ENCODE results near the gene COBLL1. TPM values are rescaled to one million over a fixed set of nuclear protein-coding genes. Genes with fewer than 3 reads are reported as not detected.

Gene COBLL1
- total RNA-seq, 1 experiment from 2014 or later: 5.9 TPM

DNA sequence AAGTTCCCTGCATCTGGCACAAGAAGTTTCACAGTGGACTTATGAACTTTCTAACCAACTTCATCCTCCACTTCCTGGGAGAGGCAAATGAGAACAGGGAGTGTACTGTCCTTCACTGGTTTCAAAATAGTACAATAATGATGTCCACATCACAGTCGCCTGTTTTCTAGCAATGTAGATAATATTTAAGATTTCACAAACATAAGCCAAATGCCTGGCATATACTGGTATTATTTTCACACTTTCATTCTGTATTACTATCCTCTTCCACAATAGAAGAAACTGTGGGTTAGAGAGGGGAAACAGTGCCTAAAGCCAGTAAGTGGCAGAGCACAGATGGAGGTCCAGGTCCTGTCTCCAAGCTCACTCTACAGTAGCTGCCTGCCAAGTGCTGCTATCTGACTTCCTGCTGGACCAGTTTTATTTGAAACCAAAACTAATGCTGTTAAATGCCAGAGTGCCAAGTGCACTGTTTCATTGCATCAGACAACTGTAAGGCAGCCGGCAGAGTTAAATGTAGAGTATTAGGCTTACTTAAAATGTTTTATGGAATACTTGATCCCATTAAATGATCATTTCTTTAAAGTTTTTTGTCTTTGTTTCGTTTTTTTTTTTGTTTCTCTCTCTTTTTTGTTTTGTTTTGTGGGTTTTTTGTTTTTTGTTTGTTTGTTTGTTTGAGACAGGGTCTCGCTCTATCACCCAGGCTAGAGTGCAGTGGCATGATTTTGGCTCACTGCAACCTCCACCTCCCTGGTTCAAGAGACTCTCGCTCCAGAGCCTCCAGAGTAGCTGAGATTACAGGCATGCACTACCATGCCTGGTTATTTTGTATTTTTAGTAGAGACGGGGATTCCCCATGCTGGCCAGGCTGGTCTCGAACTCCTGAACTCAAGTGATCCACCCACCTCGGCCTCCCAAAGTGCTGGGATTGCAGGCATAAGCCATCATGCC is 15.1 kb downstream of the COBLL1 start:
- no CpG with 5 or more reads among the region's 8 CpGs for WGBS (ENCODE audit: extremely low coverage, insufficient read length, low lambda C conversion rate)
- no peaks in the 10 kb centered on the region for H3K4me1 ChIP-seq (ENCODE audit: insufficient read depth, low read length)
- no peaks in the 10 kb centered on the region for H4K20me1 ChIP-seq (ENCODE audit: control insufficient read depth, insufficient read depth, insufficient read length)
- no peak overlapping the region for H4K8ac ChIP-seq (replicated peaks; ENCODE audit: insufficient read length, low read depth, low read length)
- no peak overlapping the region for H3K4me2 ChIP-seq (ENCODE audit: insufficient read depth, insufficient read length, low read length)
- Mint-ChIP-seq H3K27ac (peak overlapping the region; percentile 37 to 77 (median 39); a peak in 3 of 7 replicates), H3K36me3 (ENCODE audit: insufficient read depth in 1 of 3, low read depth in 3 of 3) (no peaks in the 10 kb centered on the region), H3K9me3 (no peaks in the 10 kb centered on the region), H3K27me3 (ENCODE audit: low read depth) (no peaks in the 10 kb centered on the region), H3K4me3 (no peak overlapping the region), H3K4me1 (peaks cover 2 to 8% of the 10 kb centered on the region in 2 experiments; a peak in 3 of 4 replicates)
- no peak overlapping the region for H2BK15ac ChIP-seq (ENCODE audit: low read depth, low read length)
- H2BK120ac ChIP-seq (ENCODE audit: low read depth, low read length, poor library complexity, severe bottlenecking): no peak overlapping the region
- no peak overlapping the region for H3K56ac ChIP-seq (ENCODE audit: insufficient read length, low read depth, low read length)
- H3K27me3 ChIP-seq (ENCODE audit: insufficient read depth, low read length): no peaks in the 10 kb centered on the region
- H3K27ac ChIP-seq (ENCODE audit: insufficient read length, low read depth, low read length): no peak overlapping the region
- H3K23me2 ChIP-seq (ENCODE audit: insufficient read length, low read depth, low read length, poor library complexity, severe bottlenecking): no peaks in the 10 kb centered on the region
- no peak overlapping the region for H4K91ac ChIP-seq (ENCODE audit: insufficient read length, low read depth, low read length)
- no peak overlapping the region for H2AFZ ChIP-seq (ENCODE audit: low read length)
- H3T11ph ChIP-seq (ENCODE audit: low read length): no peak overlapping the region
- no peak overlapping the region for H3K4ac ChIP-seq (ENCODE audit: low read depth, low read length)
- no peak overlapping the region for H4K5ac ChIP-seq (ENCODE audit: insufficient read length, low read depth, low read length)
- H3K9me3 ChIP-seq (ENCODE audit: control insufficient read depth, low read depth, low read length): no peaks in the 10 kb centered on the region
- no peak overlapping the region for H2BK20ac ChIP-seq (ENCODE audit: low read depth, low read length, poor library complexity, severe bottlenecking)
- no peaks in the 10 kb centered on the region for H3K79me1 ChIP-seq (ENCODE audit: insufficient read depth, low read depth, low read length, poor library complexity, severe bottlenecking)
- no peak overlapping the region for H3K9ac ChIP-seq (ENCODE audit: extremely low read depth, insufficient read length, low read length)
- no peak for DNase-seq
- no peak overlapping the region for H3K23ac ChIP-seq (ENCODE audit: insufficient read length, low read depth, low read length)
- H2BK5ac ChIP-seq (ENCODE audit: insufficient read length, low read length): no peak overlapping the region
- no peak overlapping the region for H3K14ac ChIP-seq (ENCODE audit: insufficient read depth, low read length)
- H3K79me2 ChIP-seq (ENCODE audit: insufficient read depth, low read length): no peaks in the 10 kb centered on the region
- H2BK12ac ChIP-seq (ENCODE audit: insufficient read length, low read depth, low read length): no peak overlapping the region
- TF ChIP-seq, protein P1, sequence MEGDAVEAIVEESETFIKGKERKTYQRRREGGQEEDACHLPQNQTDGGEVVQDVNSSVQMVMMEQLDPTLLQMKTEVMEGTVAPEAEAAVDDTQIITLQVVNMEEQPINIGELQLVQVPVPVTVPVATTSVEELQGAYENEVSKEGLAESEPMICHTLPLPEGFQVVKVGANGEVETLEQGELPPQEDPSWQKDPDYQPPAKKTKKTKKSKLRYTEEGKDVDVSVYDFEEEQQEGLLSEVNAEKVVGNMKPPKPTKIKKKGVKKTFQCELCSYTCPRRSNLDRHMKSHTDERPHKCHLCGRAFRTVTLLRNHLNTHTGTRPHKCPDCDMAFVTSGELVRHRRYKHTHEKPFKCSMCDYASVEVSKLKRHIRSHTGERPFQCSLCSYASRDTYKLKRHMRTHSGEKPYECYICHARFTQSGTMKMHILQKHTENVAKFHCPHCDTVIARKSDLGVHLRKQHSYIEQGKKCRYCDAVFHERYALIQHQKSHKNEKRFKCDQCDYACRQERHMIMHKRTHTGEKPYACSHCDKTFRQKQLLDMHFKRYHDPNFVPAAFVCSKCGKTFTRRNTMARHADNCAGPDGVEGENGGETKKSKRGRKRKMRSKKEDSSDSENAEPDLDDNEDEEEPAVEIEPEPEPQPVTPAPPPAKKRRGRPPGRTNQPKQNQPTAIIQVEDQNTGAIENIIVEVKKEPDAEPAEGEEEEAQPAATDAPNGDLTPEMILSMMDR (conservative IDR thresholded peaks at IDR 0.05): no peak
- no peak overlapping the region for H2AK5ac ChIP-seq (ENCODE audit: insufficient read length, low read length)
- H3K18ac ChIP-seq (ENCODE audit: insufficient read length, low read depth, low read length): no peak overlapping the region
